ENCODE measurements around the gene RC3H2.

GRCh38 chr9:122814545-122814944, 90.6 kb downstream of the RC3H2 start:
- no peak for TF ChIP-seq CTCF (IDR thresholded peaks at IDR 0.05 in 2 of 3, conservative IDR thresholded peaks at IDR 0.05 in 1 of 3; ENCODE audit: control insufficient read depth in 2 of 3, extremely low read depth in 1 of 3, insufficient read depth in 1 of 3, low read depth in 3 of 3, low read length in 3 of 3)
- no peak for TF ChIP-seq JUND (IDR thresholded peaks at IDR 0.05; ENCODE audit: low read depth, low read length)
- TF ChIP-seq BHLHE40 (IDR thresholded peaks at IDR 0.05; ENCODE audit: borderline replicate concordance in 1 of 2, low read depth in 2 of 2, low read length in 1 of 2), result no peak
- TF ChIP-seq CEBPB (IDR thresholded peaks at IDR 0.05; ENCODE audit: borderline replicate concordance in 1 of 2, low read depth in 2 of 2, low read length in 2 of 2), result no peak
- no peak for TF ChIP-seq EZH2 (IDR thresholded peaks at IDR 0.05; ENCODE audit: borderline replicate concordance, control insufficient read depth, low read depth, low read length)
- no peak for TF ChIP-seq HDAC2 (IDR thresholded peaks at IDR 0.05)
- TF ChIP-seq BCL3 (IDR thresholded peaks at IDR 0.05; ENCODE audit: borderline replicate concordance, insufficient read depth, low read depth, low read length, poor library complexity, severe bottlenecking), result no peak
